Mesothelial cell of epicardium (in vitro differentiated cells): Measurements from ENCODE around the gene CAMK2G. TPM values are rescaled to one million over a fixed set of nuclear protein-coding genes. Genes with fewer than 3 reads are reported as not detected.
A peak's percentile ranks its signal among the peaks of the same experiment; 100 is the strongest.

Experiments
- DNase-seq, 2 experiments: peaks; one replicate each; pipeline ENCODE4 v3.0.0; 2021; ENCODE audit warnings: low spot score in 2 of 2; ENCODE audit not compliant: unreplicated experiment in 2 of 2
- H3K27ac Mint-ChIP-seq: 2 replicates; pipeline ENCODE4 v1.8.0; 2021; ENCODE audit warnings: mixed read lengths
- H3K27me3 Mint-ChIP-seq: 2 replicates; pipeline ENCODE4 v1.8.0; 2021; ENCODE audit warnings: low read depth, mixed read lengths
- H3K36me3 Mint-ChIP-seq: 2 replicates; pipeline ENCODE4 v1.8.0; 2021; ENCODE audit warnings: mixed read lengths
- H3K4me1 Mint-ChIP-seq: 2 replicates; pipeline ENCODE4 v1.8.0; 2021; ENCODE audit warnings: mixed read lengths
- H3K4me3 Mint-ChIP-seq: 2 replicates; pipeline ENCODE4 v1.8.0; 2021; ENCODE audit warnings: mild to moderate bottlenecking, moderate library complexity, mixed read lengths
- H3K9me3 Mint-ChIP-seq: 2 replicates; pipeline ENCODE4 v1.8.0; 2021; ENCODE audit warnings: mixed read lengths
- total RNA-seq: library from RNA; stranded (reverse); gene quantifications from 3 replicates; pipeline ENCODE4 v1.2.1, GENCODE V29; 2021
- TF ChIP-seq, protein P1 (sequence below): fragments of 200-600 bp; sonication (generic); IDR thresholded peaks from one replicate; pipeline ENCODE4 v1.5.0; 2021; ENCODE audit warnings: antibody characterized with exemption; ENCODE audit not compliant: unreplicated experiment

CAMK2G gene
- total RNA-seq, 1 donor from 2014 or later = 28.3 TPM

DNA sequence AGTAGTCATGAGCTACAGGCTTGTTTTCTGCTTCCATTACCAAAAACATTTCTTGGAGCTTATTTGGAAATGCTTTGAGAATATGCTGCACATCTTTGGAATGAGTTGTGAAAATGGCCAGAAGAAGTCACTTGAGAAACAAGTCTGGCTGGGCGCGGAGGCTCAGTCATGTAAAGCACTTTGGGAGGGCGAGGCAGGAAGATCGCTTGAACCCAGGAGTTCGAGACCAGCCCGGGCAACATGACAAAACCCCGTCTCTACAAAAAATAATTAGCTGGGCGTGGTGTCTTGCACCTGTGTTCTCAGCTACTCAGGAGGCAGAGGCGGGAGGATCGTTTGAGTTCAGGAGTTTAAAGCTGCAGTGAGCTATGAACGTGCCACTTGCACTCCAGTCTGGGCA, 93.4 kb downstream of the CAMK2G start:
- Mint-ChIP-seq H3K4me3 (peak overlapping the region; percentile 99), H3K4me1 (peaks cover 39% of the 10 kb centered on the region), H3K27ac (peak overlapping the region; percentile 99), H3K27me3 (no peaks in the 10 kb centered on the region), H3K36me3 (peaks cover 4% of the 10 kb centered on the region), H3K9me3 (no peaks in the 10 kb centered on the region)
- TF ChIP-seq, protein P1, sequence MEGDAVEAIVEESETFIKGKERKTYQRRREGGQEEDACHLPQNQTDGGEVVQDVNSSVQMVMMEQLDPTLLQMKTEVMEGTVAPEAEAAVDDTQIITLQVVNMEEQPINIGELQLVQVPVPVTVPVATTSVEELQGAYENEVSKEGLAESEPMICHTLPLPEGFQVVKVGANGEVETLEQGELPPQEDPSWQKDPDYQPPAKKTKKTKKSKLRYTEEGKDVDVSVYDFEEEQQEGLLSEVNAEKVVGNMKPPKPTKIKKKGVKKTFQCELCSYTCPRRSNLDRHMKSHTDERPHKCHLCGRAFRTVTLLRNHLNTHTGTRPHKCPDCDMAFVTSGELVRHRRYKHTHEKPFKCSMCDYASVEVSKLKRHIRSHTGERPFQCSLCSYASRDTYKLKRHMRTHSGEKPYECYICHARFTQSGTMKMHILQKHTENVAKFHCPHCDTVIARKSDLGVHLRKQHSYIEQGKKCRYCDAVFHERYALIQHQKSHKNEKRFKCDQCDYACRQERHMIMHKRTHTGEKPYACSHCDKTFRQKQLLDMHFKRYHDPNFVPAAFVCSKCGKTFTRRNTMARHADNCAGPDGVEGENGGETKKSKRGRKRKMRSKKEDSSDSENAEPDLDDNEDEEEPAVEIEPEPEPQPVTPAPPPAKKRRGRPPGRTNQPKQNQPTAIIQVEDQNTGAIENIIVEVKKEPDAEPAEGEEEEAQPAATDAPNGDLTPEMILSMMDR = no peak
- no peak for DNase-seq

DNA sequence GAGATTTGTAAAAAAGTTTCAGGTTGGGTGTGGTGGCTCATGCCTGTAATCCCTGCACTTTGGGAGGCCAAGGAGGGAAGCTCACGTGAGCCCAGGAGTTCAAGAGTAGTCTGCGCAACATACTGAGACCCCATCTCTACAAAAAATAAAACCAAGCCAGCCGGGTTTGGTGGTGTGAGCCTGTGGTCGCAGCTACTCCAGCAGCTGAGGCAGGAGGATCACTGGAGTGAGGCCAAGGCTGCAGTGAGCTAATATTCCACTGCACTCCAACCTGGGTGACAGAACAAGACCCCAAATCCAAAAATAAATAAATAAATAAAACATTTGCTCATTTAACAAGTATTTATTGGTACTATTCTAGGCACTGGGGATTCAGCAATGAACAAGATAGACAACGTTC, 94.1 kb downstream of the CAMK2G start:
- TF ChIP-seq, protein P1 = no peak

GRCh38 chr10:73779539-73780197, 94.7 kb downstream of the CAMK2G start:
- DNase-seq = no peak
- Mint-ChIP-seq H3K36me3 (peaks cover 11% of the 10 kb centered on the region), H3K27ac (peak overlapping the region; percentile 33), H3K27me3 (no peaks in the 10 kb centered on the region), H3K9me3 (no peaks in the 10 kb centered on the region), H3K4me3 (peak overlapping the region; percentile 38), H3K4me1 (peaks cover 47% of the 10 kb centered on the region)
- TF ChIP-seq, protein P1 = no peak

More for the DNA sequence above, 94.1 kb downstream of the CAMK2G start:
- Mint-ChIP-seq H3K4me1 (peaks cover 46% of the 10 kb centered on the region), H3K4me3 (peak overlapping the region; percentile 99), H3K9me3 (no peaks in the 10 kb centered on the region), H3K27me3 (no peaks in the 10 kb centered on the region), H3K36me3 (peaks cover 9% of the 10 kb centered on the region), H3K27ac (peak overlapping the region; percentile 99)
- DNase-seq = no peak

- DNase-seq = no peak
- Mint-ChIP-seq H3K9me3 (no peaks in the 10 kb centered on the region), H3K4me3 (no peak overlapping the region), H3K27ac (no peak overlapping the region), H3K4me1 (peaks cover 52% of the 10 kb centered on the region), H3K27me3 (no peaks in the 10 kb centered on the region), H3K36me3 (peaks cover 11% of the 10 kb centered on the region)
- TF ChIP-seq, protein P1 = no peak
Measured at GRCh38 chr10:73779018-73779417, 95.3 kb downstream of the CAMK2G start.

- no peak for DNase-seq
- TF ChIP-seq, protein P1 = no peak
- peak overlapping the region; percentile 90 for H3K4me3 Mint-ChIP-seq
- H3K36me3 Mint-ChIP-seq = peaks cover 21% of the 10 kb centered on the region
- peaks cover 37% of the 10 kb centered on the region for H3K4me1 Mint-ChIP-seq
- no peaks in the 10 kb centered on the region for H3K9me3 Mint-ChIP-seq
- no peaks in the 10 kb centered on the region for H3K27me3 Mint-ChIP-seq
- peak overlapping the region; percentile 31 for H3K27ac Mint-ChIP-seq
Measured at GRCh38 chr10:73774637-73775036, 99.7 kb downstream of the CAMK2G start.
